ENCODE measurements around the gene RSL24D1. TPM values are rescaled to one million over a fixed set of nuclear protein-coding genes. Genes with fewer than 3 reads are reported as not detected.

RSL24D1 gene
- polyA plus RNA-seq, 1 of the 3 experiments (the other 2 are of a cell fraction): 24.3 TPM

- CTCF ChIA-PET: interaction anchor here (1.1 to 1.7 kb wide), 3 partner anchors 19 to 208 kb away, joined by 3 to 5 read pairs (median 3); no protein-coding TSS in a partner anchor
- H3K27me3 ChIP-seq (ENCODE audit: insufficient read depth): no peaks in the 10 kb centered on the region
- 92% methylated on average over 1 of the region's 1 CpG for WGBS (ENCODE audit: low lambda C conversion rate)
- H3K9me3 ChIP-seq: no peaks in the 10 kb centered on the region
- no peaks in the 10 kb centered on the region for H3F3A ChIP-seq (replicated peaks; ENCODE audit: insufficient read depth)
- H3K4me3 ChIP-seq (ENCODE audit: low read depth in 2 of 2, low read length in 1 of 2): no peak overlapping the region
- no peak for DNase-seq
- TF ChIP-seq POLR2AphosphoS5 (IDR thresholded peaks at IDR 0.05; ENCODE audit: low read depth, low read length) (no peak), SMC3 (IDR thresholded peaks at IDR 0.05; ENCODE audit: low read depth, low read length) (no peak), PBX3 (IDR thresholded peaks at IDR 0.05) (no peak), FOXJ3 (CRISPR knock-in tag; IDR thresholded peaks at IDR 0.05) (no peak), JUND (IDR thresholded peaks at IDR 0.05) (no peak), TEAD4 (IDR thresholded peaks at IDR 0.05; ENCODE audit: borderline replicate concordance, insufficient read depth) (no peak), USF1 (IDR thresholded peaks at IDR 0.05; ENCODE audit: borderline replicate concordance, low read depth) (no peak)
- H3K4me1 ChIP-seq (ENCODE audit: control insufficient read depth in 1 of 2, insufficient read depth in 2 of 2, low read depth in 1 of 2, low read length in 1 of 2): no peaks in the 10 kb centered on the region
- POLR2A ChIA-PET: no interaction called here
- H4K20me1 ChIP-seq (ENCODE audit: insufficient read depth): no peaks in the 10 kb centered on the region
- H2AFZ ChIP-seq (ENCODE audit: low read depth): no peak overlapping the region
- no peak overlapping the region for H3K4me2 ChIP-seq
- H3K27ac ChIP-seq (ENCODE audit: low read depth in 2 of 2, low read length in 1 of 2): no peak overlapping the region
- H3K79me2 ChIP-seq (ENCODE audit: insufficient read depth): no peaks in the 10 kb centered on the region
- no peak overlapping the region for H3K9ac ChIP-seq
- no peaks in the 10 kb centered on the region for H3K9me2 ChIP-seq
- H3K36me3 ChIP-seq (replicated peaks in 1 of 2; ENCODE audit: control insufficient read depth in 1 of 2, insufficient read depth in 2 of 2, low read length in 1 of 2): peaks cover 0 to 2% of the 10 kb centered on the region in 2 experiments
These were observed 34.7 kb upstream of the RSL24D1 start for GRCh38 chr15:55231455-55231854.

DNA sequence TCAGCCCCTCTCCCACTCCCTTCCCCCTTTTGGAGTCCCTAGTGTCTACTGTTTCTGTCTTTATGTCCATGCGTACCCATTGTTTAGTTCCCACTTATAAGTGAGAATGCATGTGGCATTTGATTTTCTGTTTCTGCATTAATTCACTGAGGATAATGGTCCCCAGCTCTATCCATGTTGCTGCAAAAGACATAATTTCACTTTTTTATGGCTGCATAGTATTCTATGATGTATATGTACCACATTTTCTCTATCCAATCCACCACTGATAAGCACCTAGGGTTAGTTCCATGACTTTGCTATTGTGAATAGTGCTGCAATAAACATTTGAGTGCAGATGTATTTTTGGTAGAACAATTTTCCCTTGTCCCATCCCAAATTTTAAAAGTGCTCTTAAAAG lies 34.2 kb upstream of the RSL24D1 start:
- no peaks in the 10 kb centered on the region for H4K20me1 ChIP-seq (ENCODE audit: insufficient read depth)

More for the DNA sequence above, 34.2 kb upstream of the RSL24D1 start:
- DNase-seq: no peak
- Histone ChIP-seq H3K9me2 (no peaks in the 10 kb centered on the region), H3F3A (replicated peaks; ENCODE audit: insufficient read depth) (no peaks in the 10 kb centered on the region), H3K9me3 (no peaks in the 10 kb centered on the region), H2AFZ (ENCODE audit: low read depth) (no peak overlapping the region), H3K27me3 (ENCODE audit: insufficient read depth) (no peaks in the 10 kb centered on the region), H3K4me1 (ENCODE audit: control insufficient read depth in 1 of 2, insufficient read depth in 2 of 2, low read depth in 1 of 2, low read length in 1 of 2) (no peaks in the 10 kb centered on the region), H3K79me2 (ENCODE audit: insufficient read depth) (no peaks in the 10 kb centered on the region), H3K27ac (ENCODE audit: low read depth in 2 of 2, low read length in 1 of 2) (no peak overlapping the region), H3K36me3 (replicated peaks in 1 of 2; ENCODE audit: control insufficient read depth in 1 of 2, insufficient read depth in 2 of 2, low read length in 1 of 2) (peaks cover 0 to 2% of the 10 kb centered on the region in 2 experiments), H3K9ac (no peak overlapping the region), H3K4me3 (ENCODE audit: low read depth in 2 of 2, low read length in 1 of 2) (no peak overlapping the region), H3K4me2 (no peak overlapping the region)
- WGBS (ENCODE audit: low lambda C conversion rate): 96% methylated on average over 1 of the region's 1 CpG
- CTCF ChIA-PET: interaction anchor here (1.1 to 1.7 kb wide), 2 partner anchors 20 to 209 kb away, joined by 3 to 5 read pairs; no protein-coding TSS in a partner anchor
- POLR2A ChIA-PET: no interaction called here
- TF ChIP-seq JUND (IDR thresholded peaks at IDR 0.05): no peak
- TF ChIP-seq RAD21 (IDR thresholded peaks at IDR 0.05; ENCODE audit: low read length): no peak
- no peak for TF ChIP-seq EZH2phosphoT487 (IDR thresholded peaks at IDR 0.05; ENCODE audit: borderline replicate concordance, low read depth)
- TF ChIP-seq NRF1 (IDR thresholded peaks at IDR 0.05; ENCODE audit: low read depth, low read length): no peak
- no peak for TF ChIP-seq FOSL2 (IDR thresholded peaks at IDR 0.05; ENCODE audit: borderline replicate concordance, low read depth)
- no peak for TF ChIP-seq MEF2A (IDR thresholded peaks at IDR 0.05; ENCODE audit: borderline replicate concordance, low read depth)
- TF ChIP-seq, protein P1, sequence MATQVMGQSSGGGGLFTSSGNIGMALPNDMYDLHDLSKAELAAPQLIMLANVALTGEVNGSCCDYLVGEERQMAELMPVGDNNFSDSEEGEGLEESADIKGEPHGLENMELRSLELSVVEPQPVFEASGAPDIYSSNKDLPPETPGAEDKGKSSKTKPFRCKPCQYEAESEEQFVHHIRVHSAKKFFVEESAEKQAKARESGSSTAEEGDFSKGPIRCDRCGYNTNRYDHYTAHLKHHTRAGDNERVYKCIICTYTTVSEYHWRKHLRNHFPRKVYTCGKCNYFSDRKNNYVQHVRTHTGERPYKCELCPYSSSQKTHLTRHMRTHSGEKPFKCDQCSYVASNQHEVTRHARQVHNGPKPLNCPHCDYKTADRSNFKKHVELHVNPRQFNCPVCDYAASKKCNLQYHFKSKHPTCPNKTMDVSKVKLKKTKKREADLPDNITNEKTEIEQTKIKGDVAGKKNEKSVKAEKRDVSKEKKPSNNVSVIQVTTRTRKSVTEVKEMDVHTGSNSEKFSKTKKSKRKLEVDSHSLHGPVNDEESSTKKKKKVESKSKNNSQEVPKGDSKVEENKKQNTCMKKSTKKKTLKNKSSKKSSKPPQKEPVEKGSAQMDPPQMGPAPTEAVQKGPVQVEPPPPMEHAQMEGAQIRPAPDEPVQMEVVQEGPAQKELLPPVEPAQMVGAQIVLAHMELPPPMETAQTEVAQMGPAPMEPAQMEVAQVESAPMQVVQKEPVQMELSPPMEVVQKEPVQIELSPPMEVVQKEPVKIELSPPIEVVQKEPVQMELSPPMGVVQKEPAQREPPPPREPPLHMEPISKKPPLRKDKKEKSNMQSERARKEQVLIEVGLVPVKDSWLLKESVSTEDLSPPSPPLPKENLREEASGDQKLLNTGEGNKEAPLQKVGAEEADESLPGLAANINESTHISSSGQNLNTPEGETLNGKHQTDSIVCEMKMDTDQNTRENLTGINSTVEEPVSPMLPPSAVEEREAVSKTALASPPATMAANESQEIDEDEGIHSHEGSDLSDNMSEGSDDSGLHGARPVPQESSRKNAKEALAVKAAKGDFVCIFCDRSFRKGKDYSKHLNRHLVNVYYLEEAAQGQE (IDR thresholded peaks at IDR 0.05; ENCODE audit: low read depth, low read length): no peak
